Psoas muscle (tissue), 8 donors: Measurements from ENCODE around the gene VPS50. TPM values are rescaled to one million over a fixed set of nuclear protein-coding genes. Genes with fewer than 3 reads are reported as not detected.

Experiments
- ATAC-seq, 4 donors: fragments of 200-7000 bp; cut with Tn5 transposase; one replicate each; pipeline ENCODE4 v1.9.1; 2020; ENCODE audit warnings: moderate library complexity in 3 of 4, mild to moderate bottlenecking in 2 of 4
- DNase-seq, 2 donors: peaks; one replicate each; pipeline ENCODE4 v3.0.0-alpha.2; 2020
- H3K27ac ChIP-seq: fragments of 200-600 bp; one replicate; pipeline ENCODE4 v1.8.0; 2022
- H3K27me3 ChIP-seq, 3 donors: fragments of 200-600 bp in 1 of 3; one replicate each; pipeline versions ENCODE4 v1.6.1 to v1.8.0; 2013 to 2022; ENCODE audit warnings: low read length in 2 of 3, mild to moderate bottlenecking in 2 of 3, moderate library complexity in 1 of 3; ENCODE audit not compliant: insufficient read depth in 3 of 3
- H3K36me3 ChIP-seq, 2 donors: fragments of 200-600 bp in 1 of 2; one replicate each; pipeline versions ENCODE4 v1.6.1 to v1.8.0; 2013 to 2022; ENCODE audit warnings: low read depth in 1 of 2, mild to moderate bottlenecking in 1 of 2, moderate library complexity in 1 of 2; ENCODE audit not compliant: insufficient read depth in 1 of 2
- H3K4me1 ChIP-seq: fragments of 200-600 bp; one replicate; pipeline ENCODE4 v1.8.0; 2022
- H3K4me3 ChIP-seq: fragments of 200-600 bp; one replicate; pipeline ENCODE4 v1.8.0; 2022; ENCODE audit warnings: mild to moderate bottlenecking
- H3K9me3 ChIP-seq: fragments of 200-600 bp; one replicate; pipeline ENCODE4 v1.8.0; 2022
- WGBS, 3 donors: extraction: QIAGEN DNeasy Blood & Tissue Kit; methylation state at CpG; one replicate each; pipeline versions ENCODE4 v1.1.6 to v1.1.7; 2013; 5-methylcytosine and 5-hydroxymethylcytosine counted together
- intact Hi-C, 2 donors: fragments of 100-400 bp; cut with DNase I; formaldehyde crosslinking; loops; one replicate each; pipeline versions ENCODE4 v1.11.0 to v1.14.2; 2022
- polyA plus RNA-seq, 3 donors: library from polyadenylated mRNA; stranded (reverse); fragments of 200-250 nt; gene quantifications; one replicate each; pipeline ENCODE4 v1.2.3, GENCODE V29; 2013
- total RNA-seq, 4 donors: library from RNA; stranded (reverse); fragmentation: NEBNext Ultra II Directional in 2 of 4; extraction: Animal tissue kit (Norgen Biotek cat#: 25700) in 2 of 4; gene quantifications; one replicate each; pipeline versions ENCODE4 v1.2.1 to v1.2.4, GENCODE V29; 2021 to 2023
- TF ChIP-seq, protein P1 (sequence below): fragments of 200-600 bp; IDR thresholded peaks from one replicate; pipeline ENCODE4 v1.8.0; 2022; ENCODE audit warnings: antibody characterized with exemption
- donor health status: healthy with polysubstance abuse.
- donor health status: DM: no; HTN: no; CAD: no; lungs with moderate emphysema.
- donor health status: Bipolar disorder and iron deficiency.
- donor health status: healthy.
- donor health status: DM: yes; HTN: yes; CAD: no.
- donor health status: DM: no; HTN: no; CAD: no.
- donor health status: DM: no; HTN: no; CAD: no.
- donor health status: DM: yes; HTN: yes; CAD: no.

The VPS50 gene
- total and polyA plus RNA-seq, 7 donors, result 6.2 to 22.4 (median 17.6) TPM

DNA sequence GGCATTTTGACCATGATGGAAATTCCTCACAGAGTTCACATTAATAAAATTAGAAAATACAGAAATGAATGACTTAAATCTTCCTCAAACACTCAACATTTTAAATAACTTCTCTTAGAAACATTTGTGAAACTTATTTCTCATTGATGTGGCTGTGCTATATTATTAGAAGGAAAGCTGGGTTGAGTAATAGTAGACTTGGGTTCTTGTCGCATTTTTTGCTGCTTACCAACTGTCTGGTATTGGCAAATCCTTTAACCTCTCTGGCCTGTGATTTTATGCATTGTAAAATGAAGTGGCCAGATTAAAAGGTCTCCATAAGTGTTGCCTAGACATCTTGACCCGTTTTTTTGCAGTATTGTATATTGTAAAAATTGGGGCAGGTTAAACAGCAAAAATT lies 66.5 kb downstream of the VPS50 start:
- DNase-seq (no peak), ATAC-seq (no peak)
- intact Hi-C loops, result no loop called here
- Histone ChIP-seq H3K4me1 (no peaks in the 10 kb centered on the region), H3K27ac (no peak overlapping the region), H3K4me3 (no peak overlapping the region), H3K36me3 (peaks cover 0 to 47% of the 10 kb centered on the region in 2 donors), H3K27me3 (no peaks in the 10 kb centered on the region), H3K9me3 (no peaks in the 10 kb centered on the region)
- TF ChIP-seq, protein P1, sequence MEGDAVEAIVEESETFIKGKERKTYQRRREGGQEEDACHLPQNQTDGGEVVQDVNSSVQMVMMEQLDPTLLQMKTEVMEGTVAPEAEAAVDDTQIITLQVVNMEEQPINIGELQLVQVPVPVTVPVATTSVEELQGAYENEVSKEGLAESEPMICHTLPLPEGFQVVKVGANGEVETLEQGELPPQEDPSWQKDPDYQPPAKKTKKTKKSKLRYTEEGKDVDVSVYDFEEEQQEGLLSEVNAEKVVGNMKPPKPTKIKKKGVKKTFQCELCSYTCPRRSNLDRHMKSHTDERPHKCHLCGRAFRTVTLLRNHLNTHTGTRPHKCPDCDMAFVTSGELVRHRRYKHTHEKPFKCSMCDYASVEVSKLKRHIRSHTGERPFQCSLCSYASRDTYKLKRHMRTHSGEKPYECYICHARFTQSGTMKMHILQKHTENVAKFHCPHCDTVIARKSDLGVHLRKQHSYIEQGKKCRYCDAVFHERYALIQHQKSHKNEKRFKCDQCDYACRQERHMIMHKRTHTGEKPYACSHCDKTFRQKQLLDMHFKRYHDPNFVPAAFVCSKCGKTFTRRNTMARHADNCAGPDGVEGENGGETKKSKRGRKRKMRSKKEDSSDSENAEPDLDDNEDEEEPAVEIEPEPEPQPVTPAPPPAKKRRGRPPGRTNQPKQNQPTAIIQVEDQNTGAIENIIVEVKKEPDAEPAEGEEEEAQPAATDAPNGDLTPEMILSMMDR, result no peak
- 78 to 84% (median 82%) methylated on average over 2 of the region's 2 CpGs for WGBS, 3 donors

GRCh38 chr7:93301736-93302135 lies 69.6 kb downstream of the VPS50 start:
- Histone ChIP-seq H3K36me3 (peaks cover 0 to 50% of the 10 kb centered on the region in 2 donors), H3K4me3 (no peak overlapping the region), H3K9me3 (no peaks in the 10 kb centered on the region), H3K27ac (no peak overlapping the region), H3K27me3 (no peaks in the 10 kb centered on the region), H3K4me1 (no peaks in the 10 kb centered on the region)
- no peak for DNase-seq
- ATAC-seq, result no peak
- TF ChIP-seq, protein P1, result no peak
- WGBS, 3 donors, result 75 to 88% (median 76%) methylated on average over 2 of the region's 2 CpGs
- intact Hi-C loops, result no loop called here

- TF ChIP-seq, protein P1, result no peak
- H3K27me3 ChIP-seq, result no peaks in the 10 kb centered on the region
- no peaks in the 10 kb centered on the region for H3K4me1 ChIP-seq
- peaks cover 4 to 47% of the 10 kb centered on the region in 2 donors for H3K36me3 ChIP-seq
- no peak overlapping the region for H3K27ac ChIP-seq
- 79 to 80% (median 80%) methylated on average over 5 of the region's 5 CpGs for WGBS, 3 donors
- DNase-seq (no peak), ATAC-seq (no peak)
- no peak overlapping the region for H3K4me3 ChIP-seq
- intact Hi-C loops, result no loop called here
- H3K9me3 ChIP-seq, result no peaks in the 10 kb centered on the region
These were observed 75.0 kb downstream of the VPS50 start for GRCh38 chr7:93307131-93307660.

DNA sequence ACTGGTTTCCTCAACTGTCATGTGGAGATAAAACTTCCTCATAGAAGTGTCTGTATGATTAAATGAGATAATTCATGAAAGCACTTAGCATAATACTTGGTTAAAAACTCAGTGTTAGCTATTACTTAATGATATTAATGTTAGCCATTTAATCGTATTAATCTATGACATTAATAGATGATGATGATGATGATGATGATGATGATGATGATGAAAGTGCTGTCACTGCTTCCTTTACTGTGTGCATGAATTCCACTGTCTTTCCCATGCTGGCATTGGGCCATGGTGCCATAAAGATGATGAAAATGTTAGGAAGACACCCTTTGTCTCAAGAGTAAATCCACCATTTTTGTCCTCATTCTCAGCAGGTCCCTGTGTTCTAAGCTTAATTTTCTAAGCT lies 75.8 kb downstream of the VPS50 start:
- WGBS, 3 donors, result 91 to 94% (median 94%) methylated on average over 1 of the region's 1 CpG
- DNase-seq (no peak), ATAC-seq (no peak)
- Histone ChIP-seq H3K27me3 (no peaks in the 10 kb centered on the region), H3K36me3 (peaks cover 4 to 54% of the 10 kb centered on the region in 2 donors), H3K4me3 (no peak overlapping the region), H3K4me1 (no peaks in the 10 kb centered on the region), H3K27ac (no peak overlapping the region), H3K9me3 (no peaks in the 10 kb centered on the region)
- intact Hi-C loops, result no loop called here
- TF ChIP-seq, protein P1, result no peak

DNA sequence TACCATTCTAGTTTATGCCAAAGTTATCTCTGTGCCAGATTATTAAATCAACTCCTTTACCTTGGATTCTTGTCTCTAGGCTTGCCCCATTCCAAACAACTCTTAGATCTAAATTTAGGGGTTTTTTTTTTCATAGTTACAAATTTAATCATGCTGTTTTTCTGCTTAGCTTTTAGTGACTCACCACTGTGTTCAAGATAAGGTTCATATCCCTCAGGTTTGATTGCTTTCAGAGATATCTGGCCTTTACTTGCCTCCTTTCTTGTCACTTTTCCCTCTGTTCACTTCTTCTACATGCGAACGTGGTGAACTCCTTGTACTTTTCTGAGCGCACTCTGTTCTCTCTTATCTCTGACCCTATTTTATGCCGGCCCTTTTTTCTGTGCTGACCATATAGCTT lies 78.2 kb downstream of the VPS50 start:
- DNase-seq, result no peak
- 92 to 97% (median 94%) methylated on average over 4 of the region's 4 CpGs for WGBS, 3 donors
- no peaks in the 10 kb centered on the region for H3K4me1 ChIP-seq
- intact Hi-C loops, result loop anchor here in 1 of 2 donors (5.0 kb wide), 1 partner anchor 507 kb away; no protein-coding TSS in a partner anchor
- H3K27ac ChIP-seq, result no peak overlapping the region
- no peaks in the 10 kb centered on the region for H3K9me3 ChIP-seq
- ATAC-seq, result no peak
- TF ChIP-seq, protein P1, result no peak
- no peak overlapping the region for H3K4me3 ChIP-seq
- peaks cover 4 to 59% of the 10 kb centered on the region in 2 donors for H3K36me3 ChIP-seq
- H3K27me3 ChIP-seq, result no peaks in the 10 kb centered on the region
